Measurements from ENCODE around the gene LARGE1.

The LARGE1 gene

DNA sequence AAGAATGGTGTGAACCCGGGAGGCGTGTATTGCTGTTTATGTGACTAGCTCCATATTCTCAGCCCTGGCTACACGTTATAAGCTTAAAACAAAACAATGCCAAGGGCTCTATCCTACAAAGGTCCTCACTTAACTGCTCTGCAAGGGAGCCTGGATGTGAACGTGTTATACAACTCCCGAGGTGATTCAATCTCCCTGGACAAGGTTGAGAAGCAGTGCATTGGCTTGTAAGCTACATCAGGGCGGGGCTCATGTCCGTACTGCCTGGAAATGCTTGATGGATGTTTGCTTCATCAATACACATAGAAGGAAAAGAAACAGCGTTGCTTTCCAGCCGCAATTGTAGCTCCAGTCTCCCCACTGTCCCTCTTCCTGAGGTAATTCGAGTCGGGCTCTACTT lies 605.2 kb downstream of the LARGE1 start:
- H4K20me1 ChIP-seq (ENCODE audit: low read depth, low read length): no peaks in the 10 kb centered on the region
- no peak overlapping the region for H3K4me3 ChIP-seq (ENCODE audit: insufficient read depth, low read length, poor library complexity, severe bottlenecking)
- no peak overlapping the region for H2AFZ ChIP-seq (ENCODE audit: low read depth, low read length, severe bottlenecking)
- no peaks in the 10 kb centered on the region for H3K9me2 ChIP-seq (replicated peaks; ENCODE audit: insufficient read depth, low read length)
- H3K4me2 ChIP-seq (ENCODE audit: low read depth, low read length, poor library complexity, severe bottlenecking): no peak overlapping the region
- TF ChIP-seq EZH2phosphoT487 (conservative IDR thresholded peaks at IDR 0.05; ENCODE audit: low read length): no peak
- TF ChIP-seq, protein P1, sequence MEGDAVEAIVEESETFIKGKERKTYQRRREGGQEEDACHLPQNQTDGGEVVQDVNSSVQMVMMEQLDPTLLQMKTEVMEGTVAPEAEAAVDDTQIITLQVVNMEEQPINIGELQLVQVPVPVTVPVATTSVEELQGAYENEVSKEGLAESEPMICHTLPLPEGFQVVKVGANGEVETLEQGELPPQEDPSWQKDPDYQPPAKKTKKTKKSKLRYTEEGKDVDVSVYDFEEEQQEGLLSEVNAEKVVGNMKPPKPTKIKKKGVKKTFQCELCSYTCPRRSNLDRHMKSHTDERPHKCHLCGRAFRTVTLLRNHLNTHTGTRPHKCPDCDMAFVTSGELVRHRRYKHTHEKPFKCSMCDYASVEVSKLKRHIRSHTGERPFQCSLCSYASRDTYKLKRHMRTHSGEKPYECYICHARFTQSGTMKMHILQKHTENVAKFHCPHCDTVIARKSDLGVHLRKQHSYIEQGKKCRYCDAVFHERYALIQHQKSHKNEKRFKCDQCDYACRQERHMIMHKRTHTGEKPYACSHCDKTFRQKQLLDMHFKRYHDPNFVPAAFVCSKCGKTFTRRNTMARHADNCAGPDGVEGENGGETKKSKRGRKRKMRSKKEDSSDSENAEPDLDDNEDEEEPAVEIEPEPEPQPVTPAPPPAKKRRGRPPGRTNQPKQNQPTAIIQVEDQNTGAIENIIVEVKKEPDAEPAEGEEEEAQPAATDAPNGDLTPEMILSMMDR (IDR thresholded peaks at IDR 0.05; ENCODE audit: insufficient read depth, low read length, poor library complexity, severe bottlenecking): no peak
- H3F3A ChIP-seq (ENCODE audit: insufficient read depth): no peaks in the 10 kb centered on the region
- H3K27ac ChIP-seq (ENCODE audit: low read depth, low read length): no peak overlapping the region
- H3K27me3 ChIP-seq (ENCODE audit: low read length): no peaks in the 10 kb centered on the region
- no peaks in the 10 kb centered on the region for H3K79me2 ChIP-seq (ENCODE audit: insufficient read depth, low read length)
- no peak overlapping the region for H3K9ac ChIP-seq (ENCODE audit: low read length)
- no peaks in the 10 kb centered on the region for H3K9me3 ChIP-seq (ENCODE audit: insufficient read depth, low read length)
- no peaks in the 10 kb centered on the region for H3K36me3 ChIP-seq (ENCODE audit: low read length)

DNA sequence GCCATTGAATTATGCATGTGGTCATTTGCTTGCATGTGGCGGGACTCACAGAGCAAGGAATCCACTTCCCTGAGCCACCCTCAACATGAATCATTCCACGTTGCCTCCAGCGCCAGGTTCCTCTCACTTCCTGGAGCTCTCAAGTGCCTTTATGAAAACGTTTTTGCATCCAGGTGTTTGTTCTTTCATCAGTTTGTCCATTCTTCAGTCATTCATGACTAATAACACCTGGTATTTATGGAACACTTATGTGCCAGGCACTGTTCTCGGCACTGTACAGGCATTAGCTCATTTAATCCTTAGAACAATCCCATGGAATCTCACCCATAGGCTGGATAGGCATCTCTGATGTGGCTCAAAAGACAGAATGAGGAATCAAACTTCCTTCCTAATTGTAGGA lies 606.0 kb downstream of the LARGE1 start:
- no peak overlapping the region for H3K27ac ChIP-seq (ENCODE audit: low read depth, low read length)

DNA sequence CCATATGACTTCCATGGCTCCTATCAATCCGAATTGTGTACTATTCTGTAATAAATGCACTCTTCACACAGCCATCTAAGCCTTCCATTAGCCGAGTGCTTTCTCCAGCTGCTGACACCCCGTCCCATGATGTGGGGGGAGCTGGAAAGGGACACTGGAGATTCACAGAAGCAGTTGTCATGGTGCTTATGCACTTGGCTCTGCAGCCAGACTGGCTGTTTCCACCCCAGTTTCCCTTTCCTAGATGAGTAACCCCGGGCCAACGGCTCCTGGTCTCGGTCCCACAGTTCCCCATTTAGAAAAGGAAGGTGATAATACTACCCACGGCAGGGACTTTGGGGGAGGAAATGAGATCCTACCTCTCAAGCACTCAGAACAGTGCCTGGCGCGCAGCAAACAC lies 617.2 kb downstream of the LARGE1 start:
- Histone ChIP-seq H3F3A (ENCODE audit: insufficient read depth) (peaks cover 14% of the 10 kb centered on the region), H3K9me3 (ENCODE audit: insufficient read depth, low read length) (no peaks in the 10 kb centered on the region), H3K27ac (ENCODE audit: low read depth, low read length) (no peak overlapping the region), H3K9me2 (replicated peaks; ENCODE audit: insufficient read depth, low read length) (no peaks in the 10 kb centered on the region), H3K27me3 (ENCODE audit: low read length) (no peaks in the 10 kb centered on the region), H3K4me2 (ENCODE audit: low read depth, low read length, poor library complexity, severe bottlenecking) (no peak overlapping the region), H3K79me2 (ENCODE audit: insufficient read depth, low read length) (no peaks in the 10 kb centered on the region), H2AFZ (ENCODE audit: low read depth, low read length, severe bottlenecking) (no peak overlapping the region), H3K36me3 (ENCODE audit: low read length) (no peaks in the 10 kb centered on the region), H4K20me1 (ENCODE audit: low read depth, low read length) (no peaks in the 10 kb centered on the region), H3K4me3 (ENCODE audit: insufficient read depth, low read length, poor library complexity, severe bottlenecking) (no peak overlapping the region), H3K9ac (ENCODE audit: low read length) (no peak overlapping the region)
- TF ChIP-seq EZH2phosphoT487 (conservative IDR thresholded peaks at IDR 0.05; ENCODE audit: low read length): no peak

More for the DNA sequence above, 606.0 kb downstream of the LARGE1 start:
- Histone ChIP-seq H3F3A (ENCODE audit: insufficient read depth) (no peaks in the 10 kb centered on the region), H3K36me3 (ENCODE audit: low read length) (no peaks in the 10 kb centered on the region), H3K4me3 (ENCODE audit: insufficient read depth, low read length, poor library complexity, severe bottlenecking) (no peak overlapping the region), H3K27me3 (ENCODE audit: low read length) (no peaks in the 10 kb centered on the region), H3K4me2 (ENCODE audit: low read depth, low read length, poor library complexity, severe bottlenecking) (no peak overlapping the region), H3K9me3 (ENCODE audit: insufficient read depth, low read length) (no peaks in the 10 kb centered on the region), H2AFZ (ENCODE audit: low read depth, low read length, severe bottlenecking) (no peak overlapping the region), H3K9ac (ENCODE audit: low read length) (no peak overlapping the region), H3K9me2 (replicated peaks; ENCODE audit: insufficient read depth, low read length) (no peaks in the 10 kb centered on the region), H4K20me1 (ENCODE audit: low read depth, low read length) (no peaks in the 10 kb centered on the region), H3K79me2 (ENCODE audit: insufficient read depth, low read length) (no peaks in the 10 kb centered on the region)
- no peak for TF ChIP-seq EZH2phosphoT487 (conservative IDR thresholded peaks at IDR 0.05; ENCODE audit: low read length)
- TF ChIP-seq, protein P1 (IDR thresholded peaks at IDR 0.05; ENCODE audit: insufficient read depth, low read length, poor library complexity, severe bottlenecking): no peak

DNA sequence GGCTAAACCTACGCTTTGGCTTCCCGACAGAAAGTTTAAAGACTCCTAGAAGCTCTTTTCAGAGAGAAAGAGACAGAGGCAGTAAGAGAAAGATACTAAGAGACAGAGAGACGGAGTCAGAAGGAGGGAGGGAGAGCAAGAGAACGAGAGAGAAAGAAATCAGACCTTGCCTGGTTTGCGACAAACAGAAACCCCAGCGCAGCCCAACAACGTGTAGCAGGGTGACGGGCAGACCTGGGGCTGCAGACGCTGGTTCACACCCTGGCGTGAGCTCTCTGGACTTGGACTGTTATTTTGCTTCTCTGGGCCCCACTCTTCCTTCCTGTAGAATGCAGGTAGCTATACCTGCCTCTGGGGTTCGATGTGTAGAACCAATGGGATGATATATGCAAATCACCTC lies 617.7 kb downstream of the LARGE1 start:
- H4K20me1 ChIP-seq (ENCODE audit: low read depth, low read length): no peaks in the 10 kb centered on the region
- H3K9ac ChIP-seq (ENCODE audit: low read length): no peak overlapping the region
- no peaks in the 10 kb centered on the region for H3K79me2 ChIP-seq (ENCODE audit: insufficient read depth, low read length)
- H2AFZ ChIP-seq (ENCODE audit: low read depth, low read length, severe bottlenecking): no peak overlapping the region
- H3F3A ChIP-seq (ENCODE audit: insufficient read depth): peaks cover 14% of the 10 kb centered on the region
- H3K27ac ChIP-seq (ENCODE audit: low read depth, low read length): no peak overlapping the region
- no peaks in the 10 kb centered on the region for H3K36me3 ChIP-seq (ENCODE audit: low read length)
- H3K4me2 ChIP-seq (ENCODE audit: low read depth, low read length, poor library complexity, severe bottlenecking): no peak overlapping the region
- H3K9me2 ChIP-seq (replicated peaks; ENCODE audit: insufficient read depth, low read length): no peaks in the 10 kb centered on the region
- TF ChIP-seq, protein P1 (IDR thresholded peaks at IDR 0.05; ENCODE audit: insufficient read depth, low read length, poor library complexity, severe bottlenecking): no peak
- H3K27me3 ChIP-seq (ENCODE audit: low read length): no peaks in the 10 kb centered on the region
- no peak overlapping the region for H3K4me3 ChIP-seq (ENCODE audit: insufficient read depth, low read length, poor library complexity, severe bottlenecking)
- no peaks in the 10 kb centered on the region for H3K9me3 ChIP-seq (ENCODE audit: insufficient read depth, low read length)

Measured in SU-DHL-6 (cell line).